GM10248 (cell line): ENCODE data around the gene ZNF518A.

Experiments
- CTCF ChIA-PET: fragments of 300-600 bp; sonication (Branson Sonifier 250); formaldehyde crosslinking; extraction: SDS; loops from one replicate; lab custom pipeline; 2021; ENCODE audit warnings: antibody characterized with exemption; lab: Yijun Ruan, JAX
- POLR2A ChIA-PET: fragments of 350-650 bp; sonication (Branson Sonifier 250); formaldehyde crosslinking; extraction: SDS; loops from one replicate; lab custom pipeline; 2020; ENCODE audit warnings: antibody characterized with exemption; lab: Yijun Ruan, JAX
- DNase-seq: peaks from one replicate; pipeline ENCODE4 v3.0.0; 2012; ENCODE audit errors: extremely low spot score
- CTCF ChIP-seq: IDR thresholded peaks from 2 replicates; pipeline ENCODE4 v1.5.1; 2012; ENCODE audit warnings: mild to moderate bottlenecking, low read depth; ENCODE audit errors: extremely low read depth, missing control alignments, control extremely low read depth

ZNF518A gene

DNA sequence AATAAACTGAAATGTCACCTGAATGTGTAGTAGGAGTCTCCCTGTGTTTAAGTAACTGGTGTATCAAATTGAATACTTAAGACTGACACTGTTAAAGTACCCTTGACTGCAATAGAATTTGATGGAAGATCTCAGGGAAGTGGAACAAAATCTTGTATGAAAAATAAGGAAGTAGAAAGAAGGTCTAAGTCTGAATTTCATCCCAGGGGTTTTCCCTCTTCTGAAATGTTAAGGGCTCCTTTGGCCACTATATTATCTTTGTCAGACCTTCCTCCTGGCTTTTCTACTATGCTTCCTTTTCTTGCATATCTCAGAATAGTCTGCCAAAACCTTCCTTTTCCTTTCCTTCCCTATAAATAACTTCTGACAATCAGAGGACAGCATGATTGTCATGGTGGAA, 81.7 kb downstream of the ZNF518A start:
- DNase-seq: no peak
- CTCF ChIA-PET: no interaction called here
- no peak for TF ChIP-seq CTCF
- POLR2A ChIA-PET: no interaction called here

GRCh38 chr10:96212911-96213310, 82.8 kb downstream of the ZNF518A start:
- TF ChIP-seq CTCF: no peak
- ChIA-PET CTCF (interaction anchor here (0.6 to 3.6 kb wide), 7 partner anchors 9 to 122 kb away, joined by 3 to 29 read pairs (median 4); no protein-coding TSS in a partner anchor), POLR2A (no interaction called here)
- DNase-seq: no peak
